RWPE1 (cell line): ENCODE measurements around the gene PVALB.

Experiments
- CTCF ChIA-PET: fragments of 350-600 bp; sonication (Branson Sonifier 250); formaldehyde crosslinking; extraction: SDS; loops from one replicate; lab custom pipeline; 2021; lab: Yijun Ruan, JAX
- POLR2A ChIA-PET: fragments of 400-600 bp; formaldehyde crosslinking; extraction: SDS; loops from one replicate; lab custom pipeline; 2020; ENCODE audit warnings: antibody characterized with exemption; ENCODE audit not compliant: low non-redundant PET; lab: Yijun Ruan, JAX
- DNase-seq: peaks from one replicate; pipeline ENCODE4 v3.0.0; 2012; ENCODE audit warnings: low spot score
- H3K27ac ChIP-seq: fragments of 450-650 bp; 2 replicates; pipeline ENCODE4 v1.5.1; 2017
- TF ChIP-seq, protein P1 (sequence below): fragments of 450-650 bp; conservative IDR thresholded peaks from 2 replicates; pipeline ENCODE4 v1.5.1; 2017; ENCODE audit warnings: low read depth, mild to moderate bottlenecking

PVALB gene

DNA sequence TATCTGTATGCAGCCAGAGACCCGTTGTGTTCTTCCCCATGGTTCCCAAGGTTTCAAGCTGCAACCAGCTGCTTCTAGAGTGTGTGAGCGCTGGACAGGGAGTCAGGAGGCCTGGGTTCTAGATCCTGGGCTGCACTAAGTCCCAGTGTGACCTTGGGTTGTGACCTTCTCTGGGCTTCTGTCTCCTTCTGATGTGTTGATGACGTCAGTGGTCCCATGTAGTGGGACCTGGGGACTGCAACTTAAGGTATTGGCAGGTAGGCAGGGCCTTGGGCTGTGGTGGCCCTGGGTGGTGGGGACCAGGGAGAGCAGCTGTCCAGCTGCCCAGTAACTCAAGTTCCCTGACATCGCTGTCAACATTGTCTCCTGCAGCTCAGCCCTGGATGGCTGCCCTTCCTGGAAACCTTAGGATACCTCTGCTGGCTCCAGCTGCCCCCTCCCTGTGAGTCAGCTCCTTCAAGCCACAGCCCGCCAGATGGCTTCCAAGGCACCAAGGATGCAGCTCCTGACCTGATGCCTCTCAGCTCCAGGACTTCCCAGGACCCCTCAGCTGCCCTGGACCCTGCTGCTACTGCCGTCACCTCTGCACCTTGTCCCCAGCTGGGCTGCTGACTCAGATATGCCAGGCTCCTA lies 1.3 kb upstream of the PVALB start:
- POLR2A ChIA-PET, result interaction anchor here (1.0 kb wide), 1 partner anchor 42 kb away, joined by 3 read pairs; the partner anchor contains the start of gene IFT27

DNA sequence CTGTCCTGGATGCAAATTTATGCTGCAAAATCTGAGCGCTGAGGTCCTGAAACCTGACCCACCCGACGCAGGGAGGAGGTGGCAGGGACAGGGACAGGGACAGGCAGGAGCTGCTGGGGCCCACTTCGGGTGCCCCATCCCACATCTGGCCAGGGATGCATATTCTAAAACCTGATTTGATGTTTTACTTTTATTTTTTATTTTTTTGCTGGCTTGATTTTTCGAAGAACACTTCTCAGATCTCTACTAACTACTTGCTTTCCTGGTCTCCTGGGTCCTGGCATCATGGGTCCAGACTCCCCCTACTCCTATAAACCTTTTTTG lies 652 bp upstream of the PVALB start:
- TF ChIP-seq, protein P1, sequence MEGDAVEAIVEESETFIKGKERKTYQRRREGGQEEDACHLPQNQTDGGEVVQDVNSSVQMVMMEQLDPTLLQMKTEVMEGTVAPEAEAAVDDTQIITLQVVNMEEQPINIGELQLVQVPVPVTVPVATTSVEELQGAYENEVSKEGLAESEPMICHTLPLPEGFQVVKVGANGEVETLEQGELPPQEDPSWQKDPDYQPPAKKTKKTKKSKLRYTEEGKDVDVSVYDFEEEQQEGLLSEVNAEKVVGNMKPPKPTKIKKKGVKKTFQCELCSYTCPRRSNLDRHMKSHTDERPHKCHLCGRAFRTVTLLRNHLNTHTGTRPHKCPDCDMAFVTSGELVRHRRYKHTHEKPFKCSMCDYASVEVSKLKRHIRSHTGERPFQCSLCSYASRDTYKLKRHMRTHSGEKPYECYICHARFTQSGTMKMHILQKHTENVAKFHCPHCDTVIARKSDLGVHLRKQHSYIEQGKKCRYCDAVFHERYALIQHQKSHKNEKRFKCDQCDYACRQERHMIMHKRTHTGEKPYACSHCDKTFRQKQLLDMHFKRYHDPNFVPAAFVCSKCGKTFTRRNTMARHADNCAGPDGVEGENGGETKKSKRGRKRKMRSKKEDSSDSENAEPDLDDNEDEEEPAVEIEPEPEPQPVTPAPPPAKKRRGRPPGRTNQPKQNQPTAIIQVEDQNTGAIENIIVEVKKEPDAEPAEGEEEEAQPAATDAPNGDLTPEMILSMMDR, result no peak
- CTCF ChIA-PET, result interaction anchor here (0.6 kb wide), 1 partner anchor 791 kb away, joined by 4 read pairs; no protein-coding TSS in a partner anchor
- H3K27ac ChIP-seq, result no peak overlapping the region
- no peak for DNase-seq
- POLR2A ChIA-PET, result no interaction called here

More for the DNA sequence above, 1.3 kb upstream of the PVALB start:
- no peak overlapping the region for H3K27ac ChIP-seq
- DNase-seq, result peak; percentile 17
- TF ChIP-seq, protein P1, result no peak
- CTCF ChIA-PET, result no interaction called here

DNA sequence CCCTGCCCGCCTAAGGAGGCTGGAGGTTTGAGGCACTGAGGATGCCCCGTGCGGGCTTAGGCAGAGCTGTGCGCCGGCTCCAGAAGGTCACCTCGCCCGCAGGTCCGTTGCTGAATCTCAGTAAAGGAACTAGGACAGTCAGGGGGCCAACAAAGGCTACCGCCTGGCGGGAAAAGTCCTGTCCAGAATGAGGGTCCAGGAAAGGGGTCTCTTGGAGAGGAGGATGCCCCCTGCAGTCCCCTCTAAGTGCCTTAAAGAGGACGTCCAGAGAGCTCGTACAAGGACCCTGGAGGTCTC lies 548 bp downstream of the PVALB start:
- DNase-seq, result no peak
- TF ChIP-seq, protein P1, result no peak
- H3K27ac ChIP-seq, result no peak overlapping the region
- ChIA-PET CTCF (interaction anchor here (0.7 kb wide), 1 partner anchor 265 kb away, joined by 3 read pairs; no protein-coding TSS in a partner anchor), POLR2A (no interaction called here)

DNA sequence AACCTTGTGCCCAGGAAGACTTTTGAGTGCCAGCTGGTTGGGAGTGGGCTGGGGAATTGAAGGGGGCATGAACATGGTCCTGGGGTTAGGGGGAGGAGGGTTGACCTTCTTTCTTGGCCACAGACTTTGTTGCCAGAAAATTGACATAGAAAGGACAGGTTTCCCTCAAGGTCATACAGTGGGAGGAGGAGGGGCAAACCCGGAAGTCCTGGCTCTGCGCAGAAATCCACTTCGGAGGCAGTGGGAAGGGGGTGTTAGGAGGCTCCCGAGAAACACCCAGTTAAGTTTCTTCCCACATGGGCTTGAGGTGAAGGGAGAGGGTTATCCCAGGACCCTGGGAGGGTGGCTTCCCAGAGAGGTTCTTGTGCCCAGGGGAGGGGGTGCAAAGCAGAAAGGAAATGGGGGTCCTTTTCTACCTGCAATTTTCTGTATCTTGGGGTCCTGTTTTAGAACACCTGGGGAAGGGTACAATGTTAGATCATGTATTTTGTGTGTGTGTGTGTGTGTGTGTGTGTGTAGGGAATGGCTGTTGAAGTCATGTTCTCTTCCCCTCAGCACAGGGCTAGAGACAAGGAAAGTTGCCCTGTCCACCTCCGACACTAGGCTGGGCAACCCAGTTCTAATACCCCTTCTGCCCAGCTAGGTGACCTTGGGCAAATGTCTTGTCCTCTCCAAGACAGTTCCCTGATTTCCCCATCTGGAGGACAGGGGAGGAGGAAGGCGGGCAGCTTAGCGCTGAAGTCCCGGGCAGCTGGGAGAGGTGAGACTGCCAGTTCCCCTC lies 1.1 kb downstream of the PVALB start:
- ChIA-PET CTCF (interaction anchor here (0.7 kb wide), 1 partner anchor 265 kb away, joined by 3 read pairs; no protein-coding TSS in a partner anchor), POLR2A (no interaction called here)
- no peak for DNase-seq
- H3K27ac ChIP-seq, result no peak overlapping the region
- TF ChIP-seq, protein P1, result no peak

DNA sequence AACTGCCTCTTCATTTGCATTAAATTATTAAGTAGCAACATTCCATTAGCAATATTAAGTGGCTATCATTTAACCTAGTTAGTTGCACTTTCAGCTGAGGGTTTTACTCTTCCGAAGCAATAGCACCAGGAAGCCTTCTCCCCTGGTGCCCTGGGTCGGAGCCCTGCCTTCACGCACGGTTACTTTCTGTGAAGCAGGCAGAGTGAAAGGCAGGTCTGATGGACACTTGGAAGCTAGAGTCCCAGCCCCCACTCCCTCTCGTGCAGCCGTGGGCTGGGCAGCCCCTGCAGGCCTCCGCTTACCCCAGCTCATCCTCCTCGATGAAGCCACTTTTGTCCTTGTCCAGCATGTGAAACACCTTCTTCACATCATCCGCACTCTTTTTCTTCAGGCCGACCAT lies 2.0 kb downstream of the PVALB start:
- CTCF ChIA-PET, result no interaction called here

DNA sequence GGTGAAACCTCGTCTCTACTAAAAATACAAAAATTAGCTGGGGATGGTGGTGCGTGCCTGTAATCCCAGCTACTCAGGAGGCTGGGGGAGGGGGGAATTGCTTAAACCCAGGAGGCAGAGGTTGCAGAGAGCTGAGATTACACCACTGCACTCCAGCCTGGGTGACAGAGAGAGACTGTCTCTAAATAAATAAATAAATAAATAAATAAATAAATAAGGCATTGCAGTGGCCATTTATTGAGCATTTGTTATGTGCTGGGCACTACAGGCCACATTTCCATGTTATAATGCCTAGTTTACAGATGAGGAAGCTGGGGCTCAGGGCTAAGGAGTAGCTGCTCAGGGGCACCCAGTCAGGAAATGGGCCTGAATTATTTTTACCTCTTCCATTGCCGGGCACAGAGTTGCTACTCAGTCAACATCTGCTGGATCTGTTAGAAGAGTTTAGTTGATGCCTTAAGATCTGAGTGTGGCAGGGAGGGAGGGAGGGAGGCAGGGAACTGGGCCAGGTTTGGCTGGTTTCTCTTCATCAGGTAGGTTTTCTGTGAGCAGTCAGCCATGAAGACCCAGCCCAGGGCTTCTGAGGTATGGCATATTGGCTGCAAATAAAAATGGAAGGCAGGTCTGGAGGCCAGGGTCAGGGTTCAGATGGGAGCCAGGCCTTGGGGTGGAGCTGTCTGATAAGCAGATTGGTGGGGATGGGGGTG lies 5.6 kb downstream of the PVALB start:
- DNase-seq, result no peak
- CTCF ChIA-PET, result no interaction called here
- TF ChIP-seq, protein P1, result no peak
- POLR2A ChIA-PET, result no interaction called here
- H3K27ac ChIP-seq, result no peak overlapping the region

More for the DNA sequence above, 2.0 kb downstream of the PVALB start:
- TF ChIP-seq, protein P1, result no peak
- H3K27ac ChIP-seq, result no peak overlapping the region
- no peak for DNase-seq
- POLR2A ChIA-PET, result interaction anchor here (0.9 kb wide), 1 partner anchor 216 kb away, joined by 3 read pairs; no protein-coding TSS in a partner anchor
